PFSK-1 (cell line): ENCODE results near the gene DAB1.

ENCODE experiments used
- FOXP2 ChIP-seq: optimal IDR thresholded peaks from 2 replicates; pipeline ENCODE3; 2011; ENCODE audit warnings: borderline replicate concordance, control low read depth, inconsistent platforms; ENCODE audit not compliant: insufficient read depth; ENCODE audit errors: extremely low read length, extremely low read depth
- POLR2AphosphoS5 ChIP-seq: IDR thresholded peaks from 2 replicates; pipeline ENCODE4 v1.6.1; 2012; ENCODE audit warnings: low read depth, mild to moderate bottlenecking, control low read depth, low read length, moderate library complexity
- REST ChIP-seq, 2 experiments: IDR thresholded peaks; 2 replicates each; pipeline versions ENCODE4 v1.6.1 to v1.8.0; 2011 to 2012; ENCODE audit warnings: low read depth in 2 of 2, low read length in 2 of 2, control low read depth in 1 of 2, inconsistent platforms in 1 of 2, mild to moderate bottlenecking in 1 of 2, moderate library complexity in 1 of 2; ENCODE audit not compliant: insufficient read depth in 1 of 2
- SIN3A ChIP-seq: IDR thresholded peaks from 2 replicates; pipeline ENCODE4 v1.6.1; 2012; ENCODE audit warnings: mild to moderate bottlenecking, low read length, moderate library complexity, borderline replicate concordance; ENCODE audit not compliant: insufficient read depth
- TAF1 ChIP-seq: IDR thresholded peaks from 2 replicates; pipeline ENCODE4 v1.6.1; 2012; ENCODE audit warnings: low read length, control low read depth, borderline replicate concordance; ENCODE audit not compliant: insufficient read depth

The DAB1 gene

GRCh38 chr1:57336793-57337192, 87.1 kb downstream of the DAB1 start:
- TF ChIP-seq FOXP2 (no peak), REST (IDR thresholded peaks at IDR 0.05; ENCODE audit: insufficient read depth in 1 of 2, low read depth in 2 of 2, low read length in 2 of 2) (no peak), POLR2AphosphoS5 (no peak), TAF1 (no peak), SIN3A (no peak)

- TF ChIP-seq FOXP2: no peak
- no peak for TF ChIP-seq SIN3A
- TF ChIP-seq TAF1: no peak
- no peak for TF ChIP-seq REST (IDR thresholded peaks at IDR 0.05; ENCODE audit: insufficient read depth in 1 of 2, low read depth in 2 of 2, low read length in 2 of 2)
- TF ChIP-seq POLR2AphosphoS5: no peak
Observed at GRCh38 chr1:57331620-57332019, 92.2 kb downstream of the DAB1 start.

- TF ChIP-seq REST (IDR thresholded peaks at IDR 0.05; ENCODE audit: insufficient read depth in 1 of 2, low read depth in 2 of 2, low read length in 2 of 2) (no peak), TAF1 (no peak), FOXP2 (no peak), SIN3A (no peak), POLR2AphosphoS5 (no peak)
Observed at GRCh38 chr1:57329937-57330336, 93.9 kb downstream of the DAB1 start.

- TF ChIP-seq SIN3A (no peak), POLR2AphosphoS5 (no peak), REST (IDR thresholded peaks at IDR 0.05; ENCODE audit: insufficient read depth in 1 of 2, low read depth in 2 of 2, low read length in 2 of 2) (no peak), TAF1 (no peak), FOXP2 (no peak)
Observed at GRCh38 chr1:57329001-57329527, 94.8 kb downstream of the DAB1 start.

GRCh38 chr1:57327946-57328345, 95.9 kb downstream of the DAB1 start:
- no peak for TF ChIP-seq SIN3A
- no peak for TF ChIP-seq REST (IDR thresholded peaks at IDR 0.05; ENCODE audit: insufficient read depth in 1 of 2, low read depth in 2 of 2, low read length in 2 of 2)
- no peak for TF ChIP-seq TAF1
- no peak for TF ChIP-seq FOXP2
- TF ChIP-seq POLR2AphosphoS5: no peak
